Loucy (cell line): ENCODE results near the gene FFAR4.

Source experiments
- CTCF ChIP-seq: fragments of 200-600 bp; sonication (generic); conservative IDR thresholded peaks from 2 replicates; pipeline ENCODE4 v1.5.1; 2014; ENCODE audit warnings: mild to moderate bottlenecking, antibody characterized with exemption, low read length
- EZH2phosphoT487 ChIP-seq: fragments of 200-600 bp; IDR thresholded peaks from 2 replicates; pipeline ENCODE4 v1.6.1; 2018; ENCODE audit warnings: antibody characterized with exemption, mild to moderate bottlenecking, moderate library complexity, borderline replicate concordance

GRCh38 chr10:93594518-93594917 is 28.1 kb downstream of the FFAR4 start:
- TF ChIP-seq CTCF (no peak), EZH2phosphoT487 (no peak)
